HL-60/S4 (cell line): Measurements from ENCODE around the gene SCN4A.

Experiments
- in situ Hi-C: fragments of 300-500 bp; cut with MboI; formaldehyde crosslinking; loops from 2 replicates; pipeline ENCODE4 v1.14.3; 2022; ENCODE audit warnings: low sequenced_read_pairs

Gene SCN4A

DNA sequence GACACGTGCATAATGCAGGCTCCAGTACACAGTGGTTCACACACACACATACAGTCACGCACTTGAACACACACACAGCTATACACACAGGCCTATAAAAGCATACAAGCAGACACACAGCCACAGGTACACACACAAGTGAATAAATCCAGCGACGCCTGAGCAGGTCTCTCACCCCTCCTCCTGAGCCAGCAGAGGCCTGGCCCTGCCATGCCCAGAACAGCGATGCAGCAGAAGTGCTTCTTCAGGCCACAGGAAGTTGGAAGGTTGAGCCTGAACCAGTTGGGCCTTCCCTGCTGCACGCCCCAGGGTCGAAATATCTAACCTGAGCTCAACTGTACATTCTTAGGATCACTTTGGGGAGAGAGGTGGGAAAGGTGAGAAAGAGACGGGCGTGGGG, 33.3 kb downstream of the SCN4A start:
- in situ Hi-C loops = no loop called here

DNA sequence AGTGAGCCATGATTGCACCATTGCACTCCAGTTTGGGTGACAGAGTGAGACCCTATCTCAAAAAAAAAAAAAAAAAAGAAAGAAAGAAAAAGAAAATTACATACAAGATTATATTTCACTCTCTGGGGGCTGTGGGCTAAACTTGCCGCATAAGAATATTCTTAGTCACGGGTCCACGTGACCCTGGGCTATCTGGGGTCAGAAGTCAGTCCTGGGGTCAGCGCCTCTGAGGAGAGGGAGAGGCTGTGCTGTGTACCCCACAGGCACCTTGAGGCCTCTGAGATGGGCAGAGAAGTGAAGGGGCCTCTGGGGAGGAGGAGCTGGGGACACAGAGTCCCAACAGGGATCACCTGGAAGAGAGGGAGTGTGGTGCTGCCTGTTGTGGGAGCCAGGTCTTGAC, 34.8 kb downstream of the SCN4A start:
- in situ Hi-C loops = no loop called here

DNA sequence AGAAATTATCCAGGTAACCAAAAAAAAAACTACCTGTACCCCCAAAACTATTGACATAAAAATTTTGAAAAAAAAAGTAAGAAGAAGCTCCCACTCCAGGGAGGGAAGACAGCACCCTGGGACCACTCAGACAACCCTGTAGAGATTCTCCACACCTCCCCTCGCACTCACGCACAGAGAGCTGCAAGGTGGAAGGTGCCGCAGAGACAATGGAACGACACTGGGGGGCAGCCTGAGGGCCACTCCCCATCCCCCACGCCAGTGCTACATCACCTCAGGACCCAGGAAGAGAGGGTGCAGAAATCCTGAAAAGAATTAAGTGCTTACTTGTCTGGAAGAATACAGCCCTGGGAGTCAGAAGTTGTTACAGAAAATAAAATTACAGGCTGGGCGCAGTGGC, 35.4 kb downstream of the SCN4A start:
- in situ Hi-C loops = no loop called here

DNA sequence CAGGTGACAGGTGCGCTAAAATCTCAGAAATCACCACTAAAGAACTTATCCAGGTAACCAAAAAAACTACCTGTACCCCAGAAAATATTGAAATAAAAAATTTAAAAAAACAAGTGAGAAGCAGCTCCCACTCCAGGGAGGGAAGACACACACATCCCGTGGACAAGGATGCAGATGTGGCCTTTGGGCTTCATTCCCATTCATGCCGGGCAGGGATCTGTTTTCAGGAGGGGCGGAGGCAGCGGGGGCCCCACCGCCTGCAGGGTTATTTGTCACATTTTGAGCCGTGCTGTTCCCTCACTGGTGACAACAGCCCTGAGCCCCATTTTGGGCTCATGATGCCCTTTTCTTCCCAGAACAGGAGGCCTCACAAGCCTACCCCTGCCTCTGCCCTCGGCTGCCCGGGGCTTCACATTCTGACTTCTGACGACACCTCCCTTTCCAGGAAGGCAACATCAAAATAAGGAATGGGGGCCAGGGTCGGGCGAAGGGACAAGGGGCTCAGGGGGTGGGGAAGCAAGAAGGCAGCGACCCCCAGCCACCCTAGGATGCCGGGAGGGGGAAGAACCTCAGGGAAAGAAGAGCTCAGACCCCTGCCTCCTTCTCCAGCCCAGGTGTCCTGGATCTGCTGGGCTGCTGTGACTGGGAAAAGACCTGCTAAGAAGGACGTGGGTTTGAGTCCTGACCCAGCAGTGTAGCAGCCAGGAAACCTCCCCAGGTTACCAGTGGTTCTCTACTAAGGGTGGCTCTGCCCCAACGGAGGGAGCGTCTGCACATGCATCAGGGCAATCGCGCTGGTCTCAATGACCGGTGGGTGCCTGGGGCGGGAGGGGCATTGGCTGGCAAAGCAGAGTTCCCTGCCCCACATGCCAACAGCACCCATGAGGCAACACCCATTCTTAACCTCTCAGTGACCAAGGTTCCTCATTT, 38.3 kb downstream of the SCN4A start:
- in situ Hi-C loops = no loop called here

DNA sequence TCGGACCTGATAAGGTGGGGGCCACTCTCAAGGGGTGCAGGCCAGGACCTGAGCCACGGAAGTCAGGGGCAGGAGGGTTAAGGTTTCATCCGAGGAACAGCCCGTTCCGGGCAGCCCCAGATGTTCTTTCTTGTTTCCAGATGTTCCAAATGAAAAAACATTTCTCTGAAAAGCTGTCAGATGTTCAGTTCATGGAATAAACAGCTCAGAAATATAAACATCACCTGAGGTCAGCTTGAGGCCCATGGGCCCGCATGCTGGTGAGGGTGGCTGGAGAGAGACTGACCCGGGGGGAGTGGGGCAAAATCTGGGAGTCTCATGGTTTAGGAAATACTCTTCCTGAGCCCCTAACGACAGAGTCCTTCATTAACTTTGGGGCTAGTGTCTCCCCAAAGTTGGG, 39.1 kb downstream of the SCN4A start:
- in situ Hi-C loops = no loop called here

DNA sequence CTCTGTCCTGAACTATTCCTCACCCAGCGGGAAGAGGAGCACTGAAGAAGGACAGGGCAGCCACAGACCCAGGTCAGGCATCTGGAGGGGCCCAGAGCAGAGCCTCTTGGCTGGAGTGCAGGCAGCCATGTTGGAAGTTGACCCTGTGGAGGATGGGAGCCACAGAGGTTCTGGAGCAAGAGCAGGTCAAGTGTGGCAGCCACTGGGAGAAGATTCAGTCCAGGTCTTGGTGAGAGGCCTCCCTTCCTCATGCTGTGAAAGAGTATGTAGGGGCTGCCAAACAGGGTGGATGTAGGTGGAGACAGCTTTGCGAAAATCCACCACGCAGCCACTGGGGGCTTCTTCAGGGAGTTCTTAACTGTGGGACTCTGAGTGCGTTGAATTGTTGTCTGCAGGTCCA, 40.0 kb downstream of the SCN4A start:
- in situ Hi-C loops = no loop called here

DNA sequence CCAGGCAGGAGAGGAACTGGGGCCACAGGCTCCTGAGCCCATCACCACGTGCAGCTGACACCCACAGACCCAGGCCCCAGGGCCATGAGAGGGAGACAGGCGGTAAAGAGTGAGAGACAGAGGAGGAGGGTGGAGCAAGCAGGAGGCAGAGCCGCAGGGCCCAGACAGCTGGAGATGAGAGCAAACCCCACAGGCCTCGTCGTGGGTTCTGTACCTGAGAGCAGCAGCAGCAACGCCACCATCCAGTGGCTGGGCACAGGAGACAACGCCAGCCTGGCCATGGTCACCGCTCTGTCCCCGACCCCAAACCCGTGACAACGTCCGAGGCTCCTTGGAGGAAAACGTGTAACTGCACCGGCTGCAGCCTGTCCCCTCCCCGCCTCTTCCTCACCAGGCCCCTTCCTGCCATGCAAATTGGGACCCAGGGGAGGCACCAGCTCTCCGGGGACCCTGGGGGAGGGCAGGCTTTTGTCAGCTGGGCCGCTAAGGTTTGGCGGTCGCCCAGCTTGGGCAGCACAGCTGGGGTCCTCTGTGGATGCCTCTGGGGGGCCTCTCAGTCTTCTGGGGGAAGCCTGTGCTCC, 40.6 kb downstream of the SCN4A start, which contains the start of gene CD79B:
CD79B (minus strand) TSS at position 351 of the 581 bp plus-strand sequence; CDS start at position 281, 70 bp downstream.
- in situ Hi-C loops = no loop called here

DNA sequence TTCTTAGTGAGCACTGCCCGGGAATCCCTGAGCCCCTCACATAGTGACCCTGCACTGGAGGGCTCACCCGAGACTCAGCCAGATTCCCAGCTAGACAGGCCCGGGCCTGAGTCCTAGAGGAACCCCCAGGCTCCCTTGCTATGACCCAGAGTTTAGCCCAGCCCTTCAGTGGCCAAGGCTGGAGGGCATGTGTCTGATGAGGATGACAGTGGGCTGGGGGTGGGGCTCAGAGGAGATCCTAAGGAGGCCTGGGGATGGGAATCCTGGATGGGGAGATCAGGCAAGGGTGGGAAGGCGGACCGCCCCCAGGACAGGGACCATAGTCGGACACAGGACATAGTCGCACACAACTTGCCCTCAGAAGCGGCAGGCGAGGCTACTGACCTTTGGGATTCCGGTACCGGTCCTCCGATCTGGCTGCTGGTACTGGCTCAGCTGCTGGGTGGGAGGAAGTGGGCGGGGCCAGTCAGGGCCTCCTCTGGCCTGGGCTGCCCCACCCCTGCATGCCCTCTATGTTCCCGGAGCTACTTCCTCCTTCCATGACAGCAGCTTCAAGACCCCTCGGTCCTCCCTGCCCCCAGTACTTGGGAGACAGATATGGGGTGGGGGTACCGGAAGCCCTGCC, 41.7 kb downstream of the SCN4A start:
- in situ Hi-C loops = no loop called here

DNA sequence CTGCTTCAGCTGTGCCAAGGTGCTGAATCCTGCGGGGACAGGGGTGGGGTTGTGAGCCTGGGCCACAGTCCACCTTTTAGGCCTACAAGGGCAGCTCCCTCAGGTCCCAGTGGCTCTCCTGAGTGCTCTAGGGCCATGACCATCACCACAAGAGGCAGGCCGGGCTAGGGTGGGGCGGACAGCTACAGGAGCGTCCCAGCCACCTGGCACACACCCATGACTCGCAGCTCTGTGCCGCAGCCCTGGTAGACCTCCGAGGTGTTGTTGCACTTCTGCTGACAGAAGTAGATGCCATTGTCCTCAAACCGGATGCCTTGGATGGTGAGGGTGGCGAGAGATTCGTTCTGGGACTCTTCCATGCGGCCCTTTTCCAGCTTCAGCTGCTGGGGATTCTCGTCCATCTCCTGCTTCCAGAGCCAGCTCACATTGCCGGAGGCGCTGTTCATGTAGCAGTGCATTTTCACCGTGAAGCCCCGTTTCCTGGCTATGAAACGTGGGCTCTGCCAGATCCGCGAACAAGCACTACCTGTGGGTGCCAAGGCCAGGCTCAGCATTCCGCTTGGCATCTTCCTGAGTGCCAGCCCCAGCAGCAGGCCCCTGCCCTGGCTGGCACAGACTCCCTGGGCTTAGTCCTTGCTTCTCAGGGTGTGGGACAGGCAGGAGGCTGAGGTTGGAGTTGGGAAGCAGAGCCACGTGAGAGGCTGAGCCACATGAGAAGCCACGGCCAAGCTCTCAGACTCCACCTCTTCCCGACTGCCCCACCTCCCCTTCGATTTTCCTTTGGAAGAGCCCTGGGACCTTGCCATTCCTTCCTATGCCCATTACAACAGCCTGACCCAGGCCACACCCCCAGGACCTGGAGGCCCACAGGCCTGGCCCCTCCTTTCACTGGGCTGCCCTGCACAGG, 42.6 kb downstream of the SCN4A start:
- in situ Hi-C loops = loop anchor here (10.0 kb wide), 1 partner anchor 205 kb away; the partner anchor contains the start of gene ERN1

DNA sequence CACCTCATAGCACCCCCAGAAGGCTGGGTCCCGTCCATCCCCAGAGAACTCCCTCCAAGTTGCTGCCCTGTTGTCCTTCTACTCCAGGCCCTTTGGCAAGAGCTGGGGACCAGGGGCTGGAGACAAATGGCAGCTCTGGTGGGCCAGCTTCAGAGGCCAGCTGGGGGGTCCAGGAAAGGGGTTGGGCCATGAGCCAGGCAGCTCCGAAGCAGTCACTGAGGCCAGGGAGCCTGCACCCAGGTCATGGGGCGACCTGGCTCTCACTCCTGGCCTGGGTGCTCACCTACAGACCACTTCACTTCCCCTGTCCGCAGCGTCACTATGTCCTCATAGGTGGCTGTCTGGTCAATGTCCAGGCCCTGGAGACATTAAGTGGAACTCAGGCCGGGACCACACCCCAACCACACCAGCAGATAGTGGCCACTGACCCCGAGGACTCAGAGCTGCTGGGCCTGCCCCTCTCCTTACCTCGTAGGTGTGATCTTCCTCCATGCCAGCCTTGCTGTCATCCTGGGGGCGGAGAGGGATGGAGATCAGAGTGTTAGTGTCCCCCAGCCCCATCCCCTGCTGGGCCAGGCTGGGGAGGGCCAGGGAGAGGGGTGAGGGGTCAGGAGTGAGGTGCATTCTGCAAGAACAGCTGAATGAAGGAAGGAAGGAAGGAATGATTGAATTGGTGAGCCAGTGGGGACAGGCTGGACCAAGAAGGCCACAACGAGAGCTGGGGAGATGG, 43.6 kb downstream of the SCN4A start:
- in situ Hi-C loops = loop anchor here (10.0 kb wide), 1 partner anchor 206 kb away; the partner anchor contains the start of gene ERN1

DNA sequence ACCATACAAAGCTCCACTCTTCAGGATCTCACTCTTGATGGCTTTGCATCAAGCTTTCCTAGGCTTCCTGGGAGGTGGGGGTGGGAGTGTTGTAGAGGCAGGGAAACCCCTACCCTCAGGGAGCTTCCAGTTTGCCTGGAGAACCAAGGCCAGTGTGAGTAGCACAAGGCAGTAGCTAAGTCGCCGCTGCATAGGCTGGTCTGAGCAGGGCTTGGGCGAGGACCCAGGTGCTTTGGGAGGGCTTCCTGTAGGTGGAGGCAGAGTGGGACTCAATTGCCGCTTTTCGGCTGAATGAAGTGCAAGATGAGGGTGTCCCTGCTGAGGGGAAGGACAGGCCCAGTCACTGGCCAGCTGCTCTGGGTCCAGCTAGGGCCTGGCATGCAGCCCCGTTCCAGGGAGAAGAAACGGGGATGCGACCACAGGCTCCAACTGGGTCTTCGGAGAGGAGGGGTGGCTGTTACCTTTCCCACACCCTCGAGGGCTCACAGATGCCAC, 44.5 kb downstream of the SCN4A start:
- in situ Hi-C loops = loop anchor here (10.0 kb wide), 1 partner anchor 207 kb away; the partner anchor contains the start of gene ERN1

DNA sequence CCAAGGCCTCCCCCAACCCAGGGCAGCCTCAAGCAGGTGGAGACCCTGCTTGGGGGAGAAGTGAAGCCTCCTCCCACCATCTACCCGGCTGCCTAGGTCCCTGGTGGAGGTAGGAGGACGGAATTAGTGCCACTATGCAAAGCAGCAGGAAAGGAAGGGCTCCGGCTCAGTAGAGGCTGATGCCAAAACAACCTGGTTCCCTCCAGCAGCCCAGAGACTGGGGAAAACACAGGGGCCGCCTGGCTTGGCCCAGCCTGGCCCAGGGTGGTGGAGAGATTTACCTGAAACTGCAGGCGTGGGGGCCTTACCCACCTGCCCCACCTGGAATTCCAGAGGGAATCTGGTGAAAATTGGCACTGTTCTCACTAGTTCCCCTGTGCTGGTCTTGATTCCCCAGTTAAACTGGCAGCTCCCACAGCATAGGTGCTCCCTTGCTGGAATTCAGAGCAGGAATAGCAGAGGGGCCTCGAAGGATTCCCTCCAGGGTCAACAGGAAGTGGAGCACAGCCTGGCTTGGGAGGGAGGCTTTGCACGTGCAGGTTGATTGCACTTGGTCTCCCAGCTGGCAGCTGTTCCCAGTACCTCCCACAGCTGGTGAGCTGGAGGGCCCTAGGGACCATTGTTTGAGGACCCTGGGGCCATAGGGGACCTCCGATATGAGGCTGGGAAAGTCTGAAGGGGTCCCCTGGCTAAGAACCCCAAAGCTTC, 45.1 kb downstream of the SCN4A start:
- in situ Hi-C loops = loop anchor here (10.0 kb wide), 1 partner anchor 207 kb away; the partner anchor contains the start of gene ERN1

DNA sequence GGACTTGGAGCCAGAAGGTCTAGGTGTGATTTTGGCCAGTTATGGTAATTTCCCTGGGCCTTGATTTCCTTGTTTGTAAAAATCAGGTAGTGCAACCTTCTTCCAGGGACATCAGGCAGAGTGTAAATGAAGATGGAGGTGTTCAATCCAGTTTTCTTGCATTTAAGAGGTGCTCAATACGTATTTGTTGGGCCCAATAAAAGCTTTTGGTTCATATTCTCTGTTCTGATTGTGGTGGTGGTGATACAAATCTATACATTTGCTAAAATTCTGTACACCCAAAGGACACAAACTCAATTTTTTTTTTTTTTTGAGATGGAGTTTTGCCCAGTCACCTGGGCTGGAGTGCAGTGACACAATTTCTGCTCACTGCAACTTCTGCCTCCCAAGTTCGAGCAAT, 46.6 kb downstream of the SCN4A start:
- in situ Hi-C loops = loop anchor here (10.0 kb wide), 1 partner anchor 209 kb away; the partner anchor contains the start of gene ERN1

DNA sequence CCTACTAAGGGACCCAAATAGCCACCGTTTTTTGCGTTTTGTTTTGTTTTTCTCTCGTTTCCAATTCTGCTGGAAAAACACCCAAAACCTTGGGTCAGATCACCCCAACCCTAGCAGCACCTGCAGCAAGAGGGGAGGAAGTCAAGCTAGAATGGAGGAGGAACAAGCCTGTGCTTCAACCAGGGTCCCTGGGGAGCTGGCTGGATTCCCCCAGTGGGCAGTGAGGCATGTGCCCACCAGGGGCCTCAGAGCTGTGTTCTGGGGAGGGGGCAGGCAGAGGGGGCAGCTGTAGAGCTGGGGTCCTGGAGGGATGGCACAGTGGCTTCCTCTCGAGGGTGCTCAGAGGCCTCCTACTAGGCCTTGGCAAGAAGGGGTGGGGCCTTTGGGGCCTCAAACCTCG, 47.1 kb downstream of the SCN4A start:
- in situ Hi-C loops = loop anchor here (10.0 kb wide), 1 partner anchor 209 kb away; the partner anchor contains the start of gene ERN1

DNA sequence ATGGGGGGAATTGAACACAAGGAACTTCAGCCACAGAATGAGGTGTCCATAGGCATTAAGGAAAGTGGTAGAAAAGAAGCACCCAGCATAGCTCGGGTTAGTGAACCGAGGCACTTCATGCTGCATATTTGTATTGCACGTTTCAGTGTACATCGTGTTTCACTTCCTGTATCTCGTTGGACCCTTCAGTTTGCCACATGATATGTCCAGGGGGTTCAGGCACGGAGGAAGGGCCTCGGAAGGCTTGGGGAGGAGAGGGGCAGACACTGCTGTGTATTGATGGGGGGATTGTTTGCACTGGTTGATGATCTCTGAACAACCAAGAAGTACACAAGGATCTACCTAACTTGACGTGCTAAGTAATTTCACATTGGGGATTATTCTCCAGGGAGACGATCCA, 50.3 kb downstream of the SCN4A start:
- in situ Hi-C loops = loop anchor here (10.0 kb wide), 1 partner anchor 212 kb away; the partner anchor contains the start of gene ERN1

DNA sequence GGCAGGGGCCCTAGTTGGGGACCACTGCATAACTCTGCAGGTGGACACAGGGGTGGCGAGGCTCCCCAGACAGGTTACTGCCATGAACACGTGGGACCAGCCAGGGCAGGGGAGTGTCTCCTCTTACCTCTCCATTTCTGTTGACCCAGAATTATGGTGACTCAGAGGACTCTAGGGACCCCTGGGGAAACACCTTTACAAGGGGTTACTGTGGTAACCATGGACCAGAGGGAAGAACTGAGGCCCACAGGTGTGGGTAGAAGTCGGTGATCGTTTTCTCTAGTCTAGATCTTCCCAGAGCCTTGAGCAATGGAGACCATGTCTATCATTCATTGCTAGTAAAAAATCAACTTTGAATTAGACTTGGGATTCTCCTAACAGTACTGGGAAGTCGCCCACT, 51.9 kb downstream of the SCN4A start:
- in situ Hi-C loops = loop anchor here (10.0 kb wide), 1 partner anchor 214 kb away; the partner anchor contains the start of gene ERN1

DNA sequence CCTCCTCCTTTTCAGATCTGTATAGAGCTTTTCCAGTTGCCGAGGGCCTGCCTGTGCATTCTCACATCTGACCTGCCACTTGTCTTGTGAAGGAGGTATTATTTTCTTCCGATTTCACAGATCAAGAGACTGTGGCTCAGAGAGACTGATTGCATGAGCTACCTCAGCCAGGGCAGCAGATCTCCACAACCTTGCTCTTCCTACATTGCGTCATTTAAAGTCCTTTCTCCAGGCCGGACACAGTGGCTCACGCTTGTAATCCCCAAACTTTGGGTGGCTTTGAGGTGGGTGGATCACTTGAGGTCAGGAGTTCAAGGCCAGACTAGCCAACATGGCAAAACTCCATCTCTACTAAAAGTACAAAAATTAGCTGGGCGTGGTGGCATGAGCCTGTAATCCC, 52.7 kb downstream of the SCN4A start:
- in situ Hi-C loops = loop anchor here (10.0 kb wide), 1 partner anchor 215 kb away; the partner anchor contains the start of gene ERN1

DNA sequence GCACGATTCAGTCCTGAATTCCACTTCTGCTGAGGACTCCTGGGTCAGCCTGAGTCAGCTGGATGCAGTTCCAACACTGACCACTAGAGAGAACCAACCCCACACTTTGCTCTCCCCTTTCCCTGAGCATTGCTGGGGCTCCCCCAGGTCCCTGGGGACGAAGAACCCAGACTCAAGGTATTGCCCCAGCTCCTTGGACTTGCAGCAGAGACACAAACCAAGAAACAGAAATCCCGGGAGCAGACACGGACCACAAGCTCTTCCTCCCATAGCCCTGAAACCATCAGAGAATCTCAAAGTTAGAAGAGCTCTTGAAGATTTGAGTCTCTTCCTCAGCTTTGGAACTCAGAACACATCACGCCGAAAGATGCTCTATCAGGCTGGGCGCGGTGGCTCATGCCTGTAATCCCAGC, 53.4 kb downstream of the SCN4A start:
- in situ Hi-C loops = loop anchor here (10.0 kb wide), 2 partner anchors 105 to 365 kb away; partner anchors contain the start of gene ICAM2
